NAMALWA (cell line): ENCODE data around the gene MYO7B.

ENCODE experiments used
- DNase-seq: peaks from one replicate; pipeline ENCODE4 v3.0.0-alpha.2; 2015; ENCODE audit warnings: low spot score

The MYO7B gene

GRCh38 chr2:127589841-127590240 lies 54.4 kb downstream of the MYO7B start:
- DNase-seq: no peak

GRCh38 chr2:127590386-127591190 lies 55.1 kb downstream of the MYO7B start:
- DNase-seq: no peak

GRCh38 chr2:127591221-127591923 lies 55.9 kb downstream of the MYO7B start:
- peak; percentile 85 for DNase-seq

GRCh38 chr2:127592761-127593227 lies 57.3 kb downstream of the MYO7B start:
- no peak for DNase-seq

- DNase-seq: no peak
These were observed 58.0 kb downstream of the MYO7B start for GRCh38 chr2:127593228-127594115.

GRCh38 chr2:127594116-127594591 lies 58.7 kb downstream of the MYO7B start:
- DNase-seq: no peak

- DNase-seq: no peak
These were observed 61.0 kb downstream of the MYO7B start for GRCh38 chr2:127596311-127597045.

- no peak for DNase-seq
These were observed 61.8 kb downstream of the MYO7B start for GRCh38 chr2:127597046-127597983.

GRCh38 chr2:127597984-127598380 lies 62.5 kb downstream of the MYO7B start:
- no peak for DNase-seq

GRCh38 chr2:127598711-127599110 lies 63.2 kb downstream of the MYO7B start:
- DNase-seq: no peak

GRCh38 chr2:127599211-127599610 lies 63.7 kb downstream of the MYO7B start:
- no peak for DNase-seq

GRCh38 chr2:127604986-127605385 lies 69.5 kb downstream of the MYO7B start:
- no peak for DNase-seq

GRCh38 chr2:127605691-127606263 lies 70.3 kb downstream of the MYO7B start:
- DNase-seq: no peak

- DNase-seq: no peak
These were observed 71.3 kb downstream of the MYO7B start for GRCh38 chr2:127606625-127607398.

- DNase-seq: no peak
These were observed 72.0 kb downstream of the MYO7B start for GRCh38 chr2:127607399-127607908.

- no peak for DNase-seq
These were observed 72.9 kb downstream of the MYO7B start for GRCh38 chr2:127608061-127609030.

GRCh38 chr2:127609031-127609751 lies 73.7 kb downstream of the MYO7B start:
- no peak for DNase-seq
